B cell (primary cell): ENCODE data around the gene CD63. TPM values are rescaled to one million over a fixed set of nuclear protein-coding genes. Genes with fewer than 3 reads are reported as not detected.

Source experiments
- ATAC-seq: fragments of 200-7000 bp; cut with Tn5 transposase; one replicate; pipeline ENCODE4 v1.10.0; 2021; ENCODE audit warnings: low read depth, mild to moderate bottlenecking, moderate number of reproducible peaks, moderate library complexity
- CTCF ChIA-PET: fragments of 350-600 bp; sonication (Branson Sonifier 250); formaldehyde crosslinking; loops from one replicate; lab custom pipeline; 2021; ENCODE audit warnings: antibody characterized with exemption, inconsistent platforms; lab: Charles Lee
- POLR2A ChIA-PET: fragments of 350-600 bp; sonication (Branson Sonifier 250); formaldehyde crosslinking; loops from one replicate; lab custom pipeline; 2021; ENCODE audit warnings: antibody characterized with exemption; lab: Charles Lee
- DNase-seq: peaks from one replicate; pipeline ENCODE4 v3.0.0; 2013
- H2AFZ ChIP-seq: 2 replicates; pipeline ENCODE4 v1.6.1; 2012; ENCODE audit warnings: mild to moderate bottlenecking, low read depth, low read length; ENCODE audit not compliant: insufficient read depth, poor library complexity, severe bottlenecking
- H3K27ac ChIP-seq, 2 donors: 1 replicate in 1 of 2; 2 replicates in 1 of 2; pipeline ENCODE4 v1.5.1; 2012 to 2013; ENCODE audit warnings: low read length in 2 of 2, mild to moderate bottlenecking in 2 of 2, moderate library complexity in 1 of 2
- H3K27me3 ChIP-seq, 4 experiments: fragments of 200-600 bp in 1 of 4; sonication (generic) in 1 of 4; replicated peaks in 1 of 4; 1 replicate in 2 of 4; 2 replicates in 2 of 4; pipeline versions ENCODE4 v1.6.1 to v1.7.0; 2013 to 2016; ENCODE audit warnings: low read length in 3 of 4, mild to moderate bottlenecking in 2 of 4, mixed read lengths in 1 of 4, moderate library complexity in 1 of 4; ENCODE audit not compliant: insufficient read depth in 4 of 4, control insufficient read depth in 3 of 4; ENCODE audit errors: control extremely low read depth in 1 of 4
- H3K36me3 ChIP-seq, 2 experiments: replicated peaks in 1 of 2; 1 replicate in 1 of 2; 2 replicates in 1 of 2; pipeline versions ENCODE4 v1.6.1 to v1.7.1; 2013; ENCODE audit warnings: low read length in 1 of 2; ENCODE audit not compliant: insufficient read depth in 2 of 2, control insufficient read depth in 1 of 2; ENCODE audit errors: control extremely low read depth in 1 of 2, extremely low read depth in 1 of 2
- H3K4me1 ChIP-seq, 2 donors: fragments of 200-600 bp in 1 of 2; sonication (generic) in 1 of 2; 1 replicate in 1 of 2; 2 replicates in 1 of 2; pipeline versions ENCODE4 v1.5.1 to v1.6.1; 2013 to 2017; ENCODE audit warnings: low read length in 2 of 2; ENCODE audit not compliant: control insufficient read depth in 2 of 2, insufficient read depth in 2 of 2
- H3K4me2 ChIP-seq: replicated peaks from 2 replicates; pipeline ENCODE3; 2012; ENCODE audit warnings: mild to moderate bottlenecking, low read depth, low read length; ENCODE audit not compliant: poor library complexity, severe bottlenecking
- H3K4me3 ChIP-seq, 5 experiments: fragments of 200-600 bp in 1 of 5; sonication (generic) in 1 of 5; 1 replicate in 3 of 5; 2 replicates in 2 of 5; pipeline versions ENCODE4 v1.5.1 to v1.7.0; 2011 to 2016; ENCODE audit warnings: low read length in 4 of 5, mild to moderate bottlenecking in 4 of 5, low read depth in 2 of 5, control low read depth in 1 of 5, moderate library complexity in 1 of 5; ENCODE audit not compliant: insufficient read depth in 1 of 5; ENCODE audit errors: control extremely low read depth in 1 of 5, extremely low read depth in 1 of 5
- H3K79me2 ChIP-seq: fragments of 200-600 bp; sonication (generic); one replicate; pipeline ENCODE4 v1.6.0; 2016; ENCODE audit warnings: low read length; ENCODE audit not compliant: control insufficient read depth, insufficient read depth
- H3K9ac ChIP-seq: fragments of 200-600 bp; sonication (generic); 2 replicates; pipeline ENCODE4 v1.6.1; 2017; ENCODE audit warnings: mild to moderate bottlenecking, low read length, moderate library complexity
- H3K9me3 ChIP-seq, 3 donors: one replicate each; pipeline versions ENCODE4 v1.6.1 to v1.7.1; 2013; ENCODE audit warnings: low read length in 2 of 3; ENCODE audit not compliant: control insufficient read depth in 2 of 3, insufficient read depth in 1 of 3; ENCODE audit errors: control extremely low read depth in 1 of 3
- H4K20me1 ChIP-seq: 2 replicates; pipeline ENCODE4 v1.6.0; 2012; ENCODE audit warnings: mild to moderate bottlenecking, low read length; ENCODE audit not compliant: insufficient read depth, control insufficient read depth, poor library complexity, severe bottlenecking
- H3K27ac Mint-ChIP-seq: one replicate; pipeline ENCODE4 v1.8.0; 2021; ENCODE audit warnings: mixed read lengths
- H3K27me3 Mint-ChIP-seq: one replicate; pipeline ENCODE4 v1.8.0; 2021; ENCODE audit warnings: mixed read lengths
- H3K4me1 Mint-ChIP-seq: one replicate; pipeline ENCODE4 v1.8.0; 2021; ENCODE audit warnings: mixed read lengths
- H3K4me3 Mint-ChIP-seq: one replicate; pipeline ENCODE4 v1.8.0; 2021; ENCODE audit warnings: mixed read lengths
- H3K9me3 Mint-ChIP-seq: one replicate; pipeline ENCODE4 v1.8.0; 2022; ENCODE audit warnings: mixed read lengths; ENCODE audit not compliant: insufficient read depth
- EZH2 ChIP-seq: IDR thresholded peaks from 2 replicates; pipeline ENCODE4 v1.6.1; 2012; ENCODE audit warnings: borderline replicate concordance, low read depth, mild to moderate bottlenecking, moderate library complexity, low read length; ENCODE audit not compliant: insufficient read depth, poor library complexity, severe bottlenecking
- WGBS: methylation state at CpG from one replicate; pipeline ENCODE4 v1.1.5; 2013; ENCODE audit warnings: missing lambda C conversion rate; ENCODE audit not compliant: insufficient coverage; 5-methylcytosine and 5-hydroxymethylcytosine counted together
- intact Hi-C: fragments of 100-400 bp; cut with micrococcal nuclease; formaldehyde crosslinking; loops from one replicate; pipeline ENCODE4 v1.10.0; 2022
- polyA plus RNA-seq: library from polyadenylated mRNA; depleted of rRNA; stranded (reverse); fragments of >200 nt; gene quantifications from 2 replicates; pipeline ENCODE4 v1.2.3, GENCODE V29; 2012
- total RNA-seq, 2 donors: library from RNA; stranded (reverse); fragments of 120-200 nt in 1 of 2; gene quantifications; 1 replicate in 1 of 2; 2 replicates in 1 of 2; pipeline versions ENCODE4 v1.2.3 to v1.2.4, GENCODE V29; 2013 to 2022
- TF ChIP-seq, protein P1 (sequence below): fragments of 200-600 bp; IDR thresholded peaks from one replicate; pipeline ENCODE4 v1.8.0; 2022; ENCODE audit warnings: antibody characterized with exemption, mild to moderate bottlenecking

The CD63 gene
- total and polyA plus RNA-seq, 2 donors (not counting 1 experiment from before 2014, with no cell fraction given) = 43.0 to 104 TPM

DNA sequence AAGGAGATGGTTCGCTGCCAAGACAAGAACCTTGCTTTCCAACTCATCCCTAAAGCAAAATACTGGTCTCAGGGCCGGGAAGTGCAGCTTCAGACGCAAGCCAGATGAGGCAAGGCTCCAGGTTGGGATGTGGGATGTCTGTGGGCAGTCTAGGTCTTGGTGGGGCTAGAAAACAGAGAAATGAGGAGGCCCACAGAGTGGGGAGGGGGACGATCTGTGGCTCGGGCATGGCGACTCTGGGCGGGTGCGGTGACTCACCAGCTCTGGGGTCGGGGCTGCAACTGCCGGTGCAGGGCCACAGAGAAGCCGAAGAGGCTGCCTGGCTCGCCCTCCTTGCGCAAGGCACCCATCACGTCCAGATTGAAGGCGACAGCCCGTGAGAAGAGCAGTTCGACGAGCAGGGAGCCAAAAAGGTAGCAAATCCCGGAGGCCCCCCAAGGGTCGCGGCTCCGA is 21.6 kb downstream of the CD63 start:
- Histone ChIP-seq H3K27me3 (peaks cover 0 to 20% (median 8%) of the 10 kb centered on the region in 4 experiments), H2AFZ (peak overlapping the region; percentile 70), H3K4me1 (peaks cover 19 to 21% of the 10 kb centered on the region in 2 donors), H3K36me3 (no peaks in the 10 kb centered on the region), H3K4me2 (peak overlapping the region; percentile 96), H3K9ac (peak overlapping the region; percentile 69), H3K4me3 (peak overlapping the region in 4 of 5 experiments; percentile 41 to 81 (median 61)), H4K20me1 (no peaks in the 10 kb centered on the region), H3K79me2 (no peaks in the 10 kb centered on the region), H3K27ac (no peak overlapping the region), H3K9me3 (no peaks in the 10 kb centered on the region)
- WGBS = 13% methylated on average over 21 of the region's 22 CpGs
- CTCF ChIA-PET = interaction anchor here (1.0 to 2.8 kb wide), 5 partner anchors 22 to 51 kb away, joined by 3 to 15 read pairs (median 3); no protein-coding TSS in a partner anchor
- TF ChIP-seq, protein P1, sequence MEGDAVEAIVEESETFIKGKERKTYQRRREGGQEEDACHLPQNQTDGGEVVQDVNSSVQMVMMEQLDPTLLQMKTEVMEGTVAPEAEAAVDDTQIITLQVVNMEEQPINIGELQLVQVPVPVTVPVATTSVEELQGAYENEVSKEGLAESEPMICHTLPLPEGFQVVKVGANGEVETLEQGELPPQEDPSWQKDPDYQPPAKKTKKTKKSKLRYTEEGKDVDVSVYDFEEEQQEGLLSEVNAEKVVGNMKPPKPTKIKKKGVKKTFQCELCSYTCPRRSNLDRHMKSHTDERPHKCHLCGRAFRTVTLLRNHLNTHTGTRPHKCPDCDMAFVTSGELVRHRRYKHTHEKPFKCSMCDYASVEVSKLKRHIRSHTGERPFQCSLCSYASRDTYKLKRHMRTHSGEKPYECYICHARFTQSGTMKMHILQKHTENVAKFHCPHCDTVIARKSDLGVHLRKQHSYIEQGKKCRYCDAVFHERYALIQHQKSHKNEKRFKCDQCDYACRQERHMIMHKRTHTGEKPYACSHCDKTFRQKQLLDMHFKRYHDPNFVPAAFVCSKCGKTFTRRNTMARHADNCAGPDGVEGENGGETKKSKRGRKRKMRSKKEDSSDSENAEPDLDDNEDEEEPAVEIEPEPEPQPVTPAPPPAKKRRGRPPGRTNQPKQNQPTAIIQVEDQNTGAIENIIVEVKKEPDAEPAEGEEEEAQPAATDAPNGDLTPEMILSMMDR = no peak
- TF ChIP-seq EZH2 = no peak
- DNase-seq (no peak), ATAC-seq (no peak)
- Mint-ChIP-seq H3K27me3 (peaks cover 18% of the 10 kb centered on the region), H3K4me1 (peaks cover 28% of the 10 kb centered on the region), H3K9me3 (no peaks in the 10 kb centered on the region), H3K4me3 (peak overlapping the region; percentile 90), H3K27ac (peak overlapping the region; percentile 20)
- POLR2A ChIA-PET = interaction anchor here (1.2 kb wide), 1 partner anchor 9 kb away, joined by 5 read pairs; the partner anchor contains the start of gene BLOC1S1
- intact Hi-C loops = loop anchor here (5.0 kb wide), 1 partner anchor 35 kb away; no protein-coding TSS in a partner anchor

DNA sequence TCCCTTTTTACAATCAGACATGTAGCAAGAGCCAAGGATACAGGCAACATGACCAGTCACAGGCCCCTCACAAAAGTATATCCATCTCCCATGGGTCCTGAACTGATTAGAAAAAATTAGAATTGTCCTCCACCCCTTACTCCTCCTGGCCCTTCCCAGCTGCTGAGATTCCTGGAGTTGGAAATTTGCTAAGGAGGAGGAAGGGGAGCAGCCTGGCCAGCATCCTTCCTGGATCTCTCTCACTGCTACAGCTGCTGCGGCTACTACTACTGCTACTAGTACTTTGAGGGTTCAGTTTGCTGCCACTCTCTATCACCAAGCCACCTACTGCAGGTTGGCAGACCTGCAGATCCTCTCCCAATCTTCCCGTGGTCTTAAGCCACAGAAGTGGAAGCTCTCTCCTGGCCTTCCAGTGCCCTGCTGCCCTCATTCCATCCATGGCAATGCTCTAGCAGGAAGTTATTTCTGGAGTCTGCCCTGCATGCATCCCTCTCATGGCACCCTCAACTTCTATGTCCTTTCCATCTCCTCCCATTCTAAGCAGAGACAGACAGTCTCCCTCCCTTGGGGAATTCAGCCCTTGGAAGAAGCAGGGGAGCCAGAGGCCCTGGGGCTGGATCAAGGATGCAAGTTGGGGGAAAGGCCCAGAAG is 22.1 kb downstream of the CD63 start:
- Mint-ChIP-seq H3K27me3 (peaks cover 18% of the 10 kb centered on the region), H3K9me3 (no peaks in the 10 kb centered on the region), H3K4me3 (peak overlapping the region; percentile 90), H3K27ac (no peak overlapping the region), H3K4me1 (peaks cover 28% of the 10 kb centered on the region)
- no peak for TF ChIP-seq EZH2
- TF ChIP-seq, protein P1 = no peak
- ChIA-PET CTCF (interaction anchor here (1.0 to 2.8 kb wide), 9 partner anchors 9 to 50 kb away, joined by 3 to 15 read pairs (median 4); partner anchors contain the start of gene BLOC1S1), POLR2A (interaction anchor here (0.6 to 1.2 kb wide), 2 partner anchors 9 to 16 kb away, joined by 4 to 5 read pairs; partner anchors contain the start of gene BLOC1S1)
- H3K79me2 ChIP-seq = no peaks in the 10 kb centered on the region
- peak overlapping the region; percentile 96 for H3K4me2 ChIP-seq
- peaks cover 19 to 21% of the 10 kb centered on the region in 2 donors for H3K4me1 ChIP-seq
- H3K36me3 ChIP-seq = no peaks in the 10 kb centered on the region
- peak overlapping the region; percentile 69 for H3K9ac ChIP-seq
- H3K27me3 ChIP-seq = peaks cover 0 to 20% (median 8%) of the 10 kb centered on the region in 4 experiments
- intact Hi-C loops = loop anchor here (5.0 kb wide), 1 partner anchor 34 kb away; no protein-coding TSS in a partner anchor
- 92% methylated on average over 2 of the region's 2 CpGs for WGBS
- H3K4me3 ChIP-seq = no peak overlapping the region
- no peak for ATAC-seq
- no peaks in the 10 kb centered on the region for H3K9me3 ChIP-seq
- peak overlapping the region; percentile 70 for H2AFZ ChIP-seq
- DNase-seq = no peak
- no peak overlapping the region for H3K27ac ChIP-seq
- H4K20me1 ChIP-seq = no peaks in the 10 kb centered on the region
